Cerebellar cortex (tissue), 1 donor: ENCODE measurements around the gene MYT1.
"Not testable (repeated sequence)": the region's sequence is repeated elsewhere in the genome, so short reads cannot be mapped to it uniquely, and the experiment has no call there.

Source experiments
- DNase-seq: peaks from one replicate; pipeline ENCODE4 v3.0.0-alpha.2; 2015; ENCODE audit warnings: low spot score

The MYT1 gene

GRCh38 chr20:64164123-64164836 lies at the start of gene MYT1:
MYT1 (plus strand) TSS chr20:64164452; CDS start chr20:64198862, 34,410 bp downstream.
- peak; percentile 86 for DNase-seq

GRCh38 chr20:64115171-64115911 lies 48.9 kb upstream of the MYT1 start:
- DNase-seq = peak; percentile 95

- DNase-seq = no peak
Measured at GRCh38 chr20:64116016-64116415, 48.2 kb upstream of the MYT1 start.

- no peak for DNase-seq
Measured at GRCh38 chr20:64116541-64117431, 47.5 kb upstream of the MYT1 start.

GRCh38 chr20:64117432-64117777 lies 46.8 kb upstream of the MYT1 start:
- DNase-seq = not testable (repeated sequence)

- peak; percentile 20 for DNase-seq
Measured at GRCh38 chr20:64119301-64119680, 45.0 kb upstream of the MYT1 start.

GRCh38 chr20:64119681-64120341 lies 44.4 kb upstream of the MYT1 start:
- no peak for DNase-seq

- DNase-seq = no peak
Measured at GRCh38 chr20:64121586-64121985, 42.7 kb upstream of the MYT1 start.

- DNase-seq = not testable (repeated sequence)
Measured at GRCh38 chr20:64122927-64123326, 41.3 kb upstream of the MYT1 start.

- not testable (repeated sequence) for DNase-seq
Measured at GRCh38 chr20:64123517-64123916, 40.7 kb upstream of the MYT1 start.

GRCh38 chr20:64129146-64129782 lies 35.0 kb upstream of the MYT1 start:
- DNase-seq = no peak

- DNase-seq = no peak
Measured at GRCh38 chr20:64130271-64130670, 34.0 kb upstream of the MYT1 start.

- no peak for DNase-seq
Measured at GRCh38 chr20:64130876-64131275, 33.4 kb upstream of the MYT1 start.

- peak; percentile 73 for DNase-seq
Measured at GRCh38 chr20:64131406-64131805, 32.8 kb upstream of the MYT1 start.

- no peak for DNase-seq
Measured at GRCh38 chr20:64133951-64134407, 30.3 kb upstream of the MYT1 start.

GRCh38 chr20:64134744-64135143 lies 29.5 kb upstream of the MYT1 start:
- not testable (repeated sequence) for DNase-seq

GRCh38 chr20:64136004-64136710 lies 28.1 kb upstream of the MYT1 start:
- no peak for DNase-seq

GRCh38 chr20:64137598-64138031 lies 26.6 kb upstream of the MYT1 start:
- no peak for DNase-seq

- no peak for DNase-seq
Measured at GRCh38 chr20:64138276-64138815, 25.9 kb upstream of the MYT1 start.
